K562 (cell line): Measurements from ENCODE around the gene KIF26A. TPM values are rescaled to one million over a fixed set of nuclear protein-coding genes. Genes with fewer than 3 reads are reported as not detected.
A peak's percentile ranks its signal among the peaks of the same experiment; 100 is the strongest.

Experiments used
- ATAC-seq: fragments of 200-7000 bp; cut with Tn5 transposase; 3 replicates; pipeline ENCODE4 v1.9.1; 2020; ENCODE audit warnings: moderate library complexity
- BruUV-seq: library from RNA; stranded (reverse); fragments of 400-500 nt; replicated peaks from 2 replicates; lab custom pipeline; 2021; lab: Mats Ljungman, UMichigan
- CTCF ChIA-PET: fragments of 300-600 bp; formaldehyde crosslinking; extraction: SDS; loops from one replicate; lab custom pipeline; 2021; ENCODE audit warnings: low intra/inter-chr PET ratio; lab: Yijun Ruan, JAX
- POLR2A ChIA-PET: fragments of 300-600, 350-650 bp; sonication (Branson Sonifier 250); formaldehyde crosslinking; extraction: SDS; loops from one replicate; lab custom pipeline; 2021; ENCODE audit warnings: antibody characterized with exemption, inconsistent platforms; lab: Yijun Ruan, JAX
- DNase-seq, 4 experiments: peaks; one replicate each; pipeline versions ENCODE4 v3.0.0 to v3.0.0-alpha.2; 2011 to 2018; ENCODE audit warnings: low spot score in 3 of 4, mixed read lengths in 3 of 4; ENCODE audit errors: extremely low read depth in 1 of 4
- FAIRE-seq: peaks from 2 replicates; lab custom pipeline; 2011; peaks lifted over from hg19 to GRCh38; lab: Jason Lieb, UNC
- H2AFZ ChIP-seq: 2 replicates; pipeline ENCODE4 v1.6.0; 2011; ENCODE audit warnings: low read depth, low read length, control low read depth, inconsistent platforms
- H3K27ac ChIP-seq: fragments of 200-600 bp; 3 replicates; pipeline ENCODE4 v1.8.0; 2011; ENCODE audit warnings: low read depth, mild to moderate bottlenecking, control low read depth, inconsistent platforms, low read length, moderate library complexity, mixed read lengths; ENCODE audit errors: extremely low read depth
- H3K27me3 ChIP-seq, 2 experiments: fragments of 300-600 bp in 1 of 2; 2 replicates in 1 of 2; 3 replicates in 1 of 2; pipeline versions ENCODE4 v1.6.0 to v1.8.0; 2011; ENCODE audit warnings: inconsistent platforms in 2 of 2, low read length in 2 of 2, mild to moderate bottlenecking in 1 of 2, mixed read lengths in 1 of 2, moderate library complexity in 1 of 2; ENCODE audit not compliant: control insufficient read depth in 2 of 2, insufficient read depth in 2 of 2
- H3K36me3 ChIP-seq: fragments of 300-600 bp; 3 replicates; pipeline ENCODE4 v1.8.0; 2011; ENCODE audit warnings: mild to moderate bottlenecking, low read length, inconsistent platforms; ENCODE audit not compliant: control insufficient read depth, insufficient read depth
- H3K4me1 ChIP-seq, 2 experiments: fragments of 200-600 bp in 1 of 2; replicated peaks in 1 of 2; 2 replicates in 1 of 2; 3 replicates in 1 of 2; pipeline versions ENCODE4 v1.5.1 to v1.8.0; 2011; ENCODE audit warnings: inconsistent platforms in 2 of 2, low read length in 2 of 2, mild to moderate bottlenecking in 1 of 2, mixed read lengths in 1 of 2, moderate library complexity in 1 of 2; ENCODE audit not compliant: control insufficient read depth in 2 of 2, insufficient read depth in 2 of 2
- H3K4me2 ChIP-seq: 2 replicates; pipeline ENCODE4 v1.6.1; 2011; ENCODE audit warnings: low read length, control low read depth, inconsistent platforms, mixed read lengths; ENCODE audit not compliant: insufficient read depth
- H3K4me3 ChIP-seq: fragments of 200-600 bp; sonication (generic), shearing (Covaris generic); 2 replicates; pipeline ENCODE4 v1.5.1; 2016; ENCODE audit warnings: control low read depth, inconsistent platforms
- H3K79me2 ChIP-seq: fragments of 200-600 bp; 3 replicates; pipeline ENCODE4 v1.8.0; 2011; ENCODE audit warnings: low read length, inconsistent platforms; ENCODE audit not compliant: control insufficient read depth, insufficient read depth
- H3K9ac ChIP-seq, 2 experiments: 2 replicates each; pipeline versions ENCODE4 v1.6.0 to v1.6.1; 2011; ENCODE audit warnings: low read depth in 2 of 2, low read length in 2 of 2, control low read depth in 1 of 2, inconsistent platforms in 1 of 2, mild to moderate bottlenecking in 1 of 2, mixed read lengths in 1 of 2; ENCODE audit not compliant: insufficient read depth in 1 of 2
- H3K9me1 ChIP-seq: one replicate; pipeline ENCODE4 v1.6.0; 2011; ENCODE audit warnings: inconsistent platforms, mild to moderate bottlenecking, low read length, moderate library complexity; ENCODE audit not compliant: control insufficient read depth, insufficient read depth
- H3K9me3 ChIP-seq: replicated peaks from 2 replicates; pipeline ENCODE4 v1.5.1; 2011; ENCODE audit warnings: low read depth, low read length, inconsistent platforms; ENCODE audit not compliant: control insufficient read depth, insufficient read depth
- H4K20me1 ChIP-seq: replicated peaks from 2 replicates; pipeline ENCODE4 v1.6.1; 2011; ENCODE audit warnings: low read length, inconsistent platforms, mixed read lengths; ENCODE audit not compliant: control insufficient read depth, insufficient read depth
- E2F6 ChIP-seq, 2 experiments: IDR thresholded peaks; 2 replicates each; pipeline ENCODE4 v1.6.1; 2011; ENCODE audit warnings: borderline replicate concordance in 1 of 2, control low read depth in 1 of 2, low read depth in 1 of 2, low read length in 1 of 2, mild to moderate bottlenecking in 1 of 2, mixed read lengths in 1 of 2, moderate library complexity in 1 of 2; ENCODE audit not compliant: insufficient read depth in 1 of 2, insufficient read length in 1 of 2, poor library complexity in 1 of 2, severe bottlenecking in 1 of 2; ENCODE audit errors: extremely low read depth in 1 of 2
- EGR1 ChIP-seq: fragments of 450-650 bp; conservative IDR thresholded peaks from 2 replicates; pipeline ENCODE4 v1.6.1; 2017; ENCODE audit warnings: mild to moderate bottlenecking
- ESRRA ChIP-seq: fragments of 450-650 bp; IDR thresholded peaks from 2 replicates; pipeline ENCODE4 v1.6.1; 2014; ENCODE audit warnings: low read depth, mild to moderate bottlenecking, moderate library complexity, borderline replicate concordance
- HNRNPLL ChIP-seq: fragments of 200-400 bp; formaldehyde crosslinking; IDR thresholded peaks from 2 replicates; pipeline ENCODE4 v1.6.1; 2017; ENCODE audit warnings: low read length, low read depth, mild to moderate bottlenecking; ENCODE audit not compliant: poor library complexity, severe bottlenecking
- HOXB6 ChIP-seq: fragments of 250-450 bp; sonication (Bioruptor Pico); IDR thresholded peaks from 2 replicates; pipeline ENCODE4 v1.5.1; 2022; ENCODE audit warnings: mild to moderate bottlenecking, borderline replicate concordance
- L3MBTL2 ChIP-seq: fragments of 450-650 bp; IDR thresholded peaks from 2 replicates; pipeline ENCODE4 v1.6.1; 2016; ENCODE audit warnings: mild to moderate bottlenecking, moderate library complexity
- NCOA4 ChIP-seq: fragments of 450-650 bp; IDR thresholded peaks from 2 replicates; pipeline ENCODE4 v1.6.1; 2018; ENCODE audit warnings: mild to moderate bottlenecking; ENCODE audit not compliant: partially characterized antibody
- NFRKB ChIP-seq: fragments of 450-650 bp; IDR thresholded peaks from 2 replicates; pipeline ENCODE4 v1.6.1; 2016; ENCODE audit warnings: low read depth
- NRF1 ChIP-seq, 2 experiments: fragments of 450-650 bp; IDR thresholded peaks in 1 of 2; conservative IDR thresholded peaks in 1 of 2; 2 replicates each; pipeline ENCODE4 v1.6.1; 2014; ENCODE audit warnings: mild to moderate bottlenecking in 2 of 2
- PHTF2 ChIP-seq: fragments of 250-450 bp; sonication (Bioruptor Pico); IDR thresholded peaks from 2 replicates; pipeline ENCODE4 v1.5.0; 2021; ENCODE audit warnings: mild to moderate bottlenecking
- RBM34 ChIP-seq: fragments of 200-400 bp; formaldehyde crosslinking; IDR thresholded peaks from 2 replicates; pipeline ENCODE4 v1.6.1; 2018; ENCODE audit warnings: low read length, borderline replicate concordance; ENCODE audit not compliant: insufficient read depth
- TFAP4 ChIP-seq: sonication (generic); formaldehyde crosslinking; IDR thresholded peaks from 2 replicates; pipeline ENCODE4 v1.8.0; 2022; ENCODE audit warnings: missing genetic modification reagents, mild to moderate bottlenecking, moderate library complexity, borderline replicate concordance
- USF2 ChIP-seq: sonication (generic); formaldehyde crosslinking; IDR thresholded peaks from 2 replicates; pipeline ENCODE4 v1.5.0; 2020; ENCODE audit warnings: missing genetic modification reagents
- ZBTB2 ChIP-seq: fragments of 450-650 bp; IDR thresholded peaks from 2 replicates; pipeline ENCODE4 v1.6.1; 2016; ENCODE audit warnings: antibody characterized with exemption
- ZNF263 ChIP-seq: sonication (generic); formaldehyde crosslinking; IDR thresholded peaks from 2 replicates; pipeline ENCODE4 v1.8.0; 2022; ENCODE audit warnings: mild to moderate bottlenecking, missing genetic modification reagents, borderline replicate concordance
- ZNF354B ChIP-seq: fragments of 250-450 bp; sonication (Bioruptor Pico); IDR thresholded peaks from 2 replicates; pipeline ENCODE4 v1.4.0; 2020
- ZZZ3 ChIP-seq: fragments of 450-650 bp; IDR thresholded peaks from 2 replicates; pipeline ENCODE4 v1.6.1; 2016; ENCODE audit warnings: antibody characterized with exemption, mild to moderate bottlenecking, moderate library complexity
- WGBS: fragments of 100-300 bp; shearing (Covaris generic); methylation state at CpG from one replicate; pipeline ENCODE4 v1.1.6; 2016; ENCODE audit warnings: low coverage, mixed read lengths; ENCODE audit not compliant: insufficient coverage; ENCODE audit errors: missing lambda C conversion rate; 5-methylcytosine and 5-hydroxymethylcytosine counted together
- in situ Hi-C: fragments of 300-500 bp; cut with MboI; formaldehyde crosslinking; loops from 4 replicates; pipeline ENCODE4 v1.15.0; 2018; ENCODE audit warnings: inconsistent platforms, mixed read lengths
- intact Hi-C: fragments of 100-400 bp; cut with micrococcal nuclease; formaldehyde crosslinking; loops from 2 replicates; pipeline ENCODE4 v1.14.2; 2022
- polyA plus RNA-seq, 8 experiments: library from polyadenylated mRNA; depleted of rRNA in 4 of 8; stranded (reverse) in 5 of 8; unstranded in 3 of 8; fragments of >200 nt; fragmentation: Nextera tagmentation in 2 of 8; fragmentation: Illumina TruSeq in 1 of 8; extraction: Ambion mirVana in 2 of 8; extraction: Trizol in 1 of 8; gene quantifications; 2 replicates each; pipeline versions ENCODE4 v1.2.1 to v1.2.3, GENCODE V29; 2011 to 2014; ENCODE audit warnings: inconsistent platforms in 1 of 8, missing spikeins in 1 of 8
- total RNA-seq, 7 experiments: library from RNA; depleted of rRNA in 6 of 7; stranded (reverse); fragments of >200 nt in 6 of 7; fragmentation: Illumina TruSeq in 2 of 7; extraction: Trizol in 2 of 7; gene quantifications; 2 replicates each; pipeline versions ENCODE4 v1.2.1 to v1.2.3, GENCODE V29; 2011 to 2021; ENCODE audit warnings: low replicate concordance in 1 of 7

The KIF26A gene
- total and polyA plus RNA-seq, 9 of the 15 experiments (the other 6 are each of a cell fraction or from before 2014, with no cell fraction given): 0.04 TPM; not detected in 8

- peak; percentile 55 to 63 (median 60) for DNase-seq
- H3K36me3 ChIP-seq: no peaks in the 10 kb centered on the region
- H3K4me3 ChIP-seq: no peak overlapping the region
- in situ Hi-C loops: no loop called here
- ATAC-seq: peak; percentile 60
- peaks cover 3 to 20% of the 10 kb centered on the region in 2 experiments; a peak in 3 of 5 replicates for H3K27me3 ChIP-seq
- H3K9me3 ChIP-seq: no peaks in the 10 kb centered on the region
- H3K27ac ChIP-seq: no peak overlapping the region
- BruUV-seq: no TSS peak
- intact Hi-C loops: no loop called here
- CTCF ChIA-PET: no interaction called here
- H3K4me2 ChIP-seq: no peak overlapping the region
- no peak overlapping the region for H2AFZ ChIP-seq
- H4K20me1 ChIP-seq: no peaks in the 10 kb centered on the region
- no peaks in the 10 kb centered on the region for H3K79me2 ChIP-seq
- H3K9me1 ChIP-seq: no peaks in the 10 kb centered on the region
- no peak for FAIRE-seq
- POLR2A ChIA-PET: interaction anchor here (0.6 kb wide), 1 partner anchor 163 kb away, joined by 3 read pairs; no protein-coding TSS in a partner anchor
- WGBS: 23% methylated on average over 19 of the region's 41 CpGs
- peaks cover 0 to 23% of the 10 kb centered on the region in 2 experiments; a peak in 3 of 5 replicates for H3K4me1 ChIP-seq
- H3K9ac ChIP-seq: no peak overlapping the region
- TF ChIP-seq ZZZ3 (no peak), USF2 (CRISPR knock-in tag) (peak; percentile 26), ZNF263 (CRISPR knock-in tag) (no peak), E2F6 (IDR thresholded peaks at IDR 0.05; ENCODE audit: borderline replicate concordance in 1 of 2, extremely low read depth in 1 of 2, insufficient read depth in 1 of 2, insufficient read length in 1 of 2, low read depth in 1 of 2, low read length in 1 of 2, poor library complexity in 1 of 2, severe bottlenecking in 1 of 2) (peak in 1 of 2 experiments; percentile 65), L3MBTL2 (no peak), TFAP4 (CRISPR knock-in tag) (peak; percentile 39), HOXB6 (no peak), NCOA4 (no peak), NRF1 (conservative IDR thresholded peaks at IDR 0.05 in 1 of 2, IDR thresholded peaks at IDR 0.05 in 1 of 2) (peak; percentile 79 to 82), ESRRA (no peak), HNRNPLL (peak; percentile 67), NFRKB (no peak), RBM34 (no peak), PHTF2 (CRISPR knock-in tag) (no peak), ZBTB2 (no peak), ZNF354B (CRISPR knock-in tag) (no peak), EGR1 (peak; percentile 40; the same call in 1 of the 2 replicates)
Observed at GRCh38 chr14:104223101-104224041, 85.0 kb downstream of the KIF26A start.
